ENCODE results near the gene NDUFA7. TPM values are rescaled to one million over a fixed set of nuclear protein-coding genes. Genes with fewer than 3 reads are reported as not detected.

NDUFA7 gene
- total and polyA plus RNA-seq, 7 experiments from 2014 or later, result 16.8 to 121 (median 31.2) TPM

GRCh38 chr19:8336660-8337059, 15.5 kb upstream of the NDUFA7 start:
- no peak overlapping the region for H3K27ac ChIP-seq (ENCODE audit: low read depth, low read length)

GRCh38 chr19:8336072-8336569, 14.9 kb upstream of the NDUFA7 start:
- H3K27me3 Mint-ChIP-seq, result peaks cover 10 to 52% (median 20%) of the 10 kb centered on the region in 5 donors
- ATAC-seq, result no peak

More at GRCh38 chr19:8336660-8337059, 15.5 kb upstream of the NDUFA7 start:
- Histone ChIP-seq H3K27me3 (ENCODE audit: control insufficient read depth in 2 of 2, insufficient read depth in 2 of 2, low read length in 2 of 2) (peaks cover 0 to 5% of the 10 kb centered on the region in 2 donors), H3K4me3 (ENCODE audit: low read length) (no peak overlapping the region), H3K9me3 (ENCODE audit: control insufficient read depth in 2 of 3, low read length in 3 of 3) (no peaks in the 10 kb centered on the region), H3K36me3 (ENCODE audit: control insufficient read depth in 2 of 3, insufficient read depth in 3 of 3, low read length in 3 of 3) (no peaks in the 10 kb centered on the region), H3K4me1 (ENCODE audit: control insufficient read depth in 2 of 2, insufficient read depth in 2 of 2, low read length in 2 of 2) (no peaks in the 10 kb centered on the region)
- Mint-ChIP-seq H3K4me1 (peaks cover 0 to 9% (median 5%) of the 10 kb centered on the region in 7 donors), H3K9me3 (no peaks in the 10 kb centered on the region), H3K36me3 (no peaks in the 10 kb centered on the region), H3K27ac (no peak overlapping the region), H3K4me3 (peak overlapping the region in 1 of 10 donors; percentile 23), H3K27me3 (peaks cover 10 to 55% (median 20%) of the 10 kb centered on the region in 5 donors)
- POLR2A ChIA-PET, result interaction anchor here (1.1 kb wide), 2 partner anchors 13 to 33 kb away, joined by 3 to 4 read pairs; no protein-coding TSS in a partner anchor
- intact Hi-C loops (cut with micrococcal nuclease), result no loop called here
- ATAC-seq (no peak), DNase-seq (no peak)
- CTCF ChIA-PET, result no interaction called here

GRCh38 chr19:8335343-8336071, 14.3 kb upstream of the NDUFA7 start:
- DNase-seq (peak in 1 of 9 donors; percentile 46), ATAC-seq (peak; percentile 58)
- H3K27me3 ChIP-seq (ENCODE audit: control insufficient read depth in 2 of 2, insufficient read depth in 2 of 2, low read length in 2 of 2), result peaks cover 0 to 5% of the 10 kb centered on the region in 2 donors
- H3K36me3 Mint-ChIP-seq, result no peaks in the 10 kb centered on the region
- H3K27ac Mint-ChIP-seq, result no peak overlapping the region
- H3K4me1 Mint-ChIP-seq, result peaks cover 0 to 9% (median 4%) of the 10 kb centered on the region in 7 donors
- H3K9me3 Mint-ChIP-seq, result no peaks in the 10 kb centered on the region
- no peaks in the 10 kb centered on the region for H3K4me1 ChIP-seq (ENCODE audit: control insufficient read depth in 2 of 2, insufficient read depth in 2 of 2, low read length in 2 of 2)
- no peak overlapping the region for H3K4me3 ChIP-seq (ENCODE audit: low read length)
- CTCF ChIA-PET, result interaction anchor here (0.5 kb wide), 1 partner anchor 219 kb away, joined by 3 read pairs; no protein-coding TSS in a partner anchor
- H3K27me3 Mint-ChIP-seq, result peaks cover 10 to 48% (median 20%) of the 10 kb centered on the region in 5 donors
- H3K27ac ChIP-seq (ENCODE audit: low read depth, low read length), result no peak overlapping the region
- H3K36me3 ChIP-seq (ENCODE audit: control insufficient read depth in 2 of 3, insufficient read depth in 3 of 3, low read length in 3 of 3), result no peaks in the 10 kb centered on the region
- intact Hi-C loops (cut with micrococcal nuclease), result no loop called here
- H3K4me3 Mint-ChIP-seq, result peak overlapping the region in 9 of 10 donors; percentile 30 to 79 (median 58)
- no peaks in the 10 kb centered on the region for H3K9me3 ChIP-seq (ENCODE audit: control insufficient read depth in 2 of 3, low read length in 3 of 3)
- POLR2A ChIA-PET, result interaction anchor here (1.1 kb wide), 1 partner anchor 32 kb away, joined by 4 read pairs; no protein-coding TSS in a partner anchor

More at GRCh38 chr19:8336072-8336569, 14.9 kb upstream of the NDUFA7 start:
- Histone ChIP-seq H3K36me3 (ENCODE audit: control insufficient read depth in 2 of 3, insufficient read depth in 3 of 3, low read length in 3 of 3) (no peaks in the 10 kb centered on the region), H3K27me3 (ENCODE audit: control insufficient read depth in 2 of 2, insufficient read depth in 2 of 2, low read length in 2 of 2) (peaks cover 0 to 5% of the 10 kb centered on the region in 2 donors), H3K4me3 (ENCODE audit: low read length) (no peak overlapping the region), H3K4me1 (ENCODE audit: control insufficient read depth in 2 of 2, insufficient read depth in 2 of 2, low read length in 2 of 2) (no peaks in the 10 kb centered on the region), H3K9me3 (ENCODE audit: control insufficient read depth in 2 of 3, low read length in 3 of 3) (no peaks in the 10 kb centered on the region), H3K27ac (ENCODE audit: low read depth, low read length) (no peak overlapping the region)
- H3K4me1 Mint-ChIP-seq, result peaks cover 0 to 9% (median 5%) of the 10 kb centered on the region in 7 donors
- intact Hi-C loops (cut with micrococcal nuclease), result no loop called here
- H3K36me3 Mint-ChIP-seq, result no peaks in the 10 kb centered on the region
- no peak for DNase-seq
- H3K27ac Mint-ChIP-seq, result no peak overlapping the region
- no peaks in the 10 kb centered on the region for H3K9me3 Mint-ChIP-seq
- CTCF ChIA-PET, result interaction anchor here (0.5 kb wide), 1 partner anchor 218 kb away, joined by 3 read pairs; no protein-coding TSS in a partner anchor
- POLR2A ChIA-PET, result interaction anchor here (1.1 kb wide), 2 partner anchors 12 to 32 kb away, joined by 3 to 4 read pairs; no protein-coding TSS in a partner anchor
- peak overlapping the region in 9 of 10 donors; percentile 30 to 79 (median 58) for H3K4me3 Mint-ChIP-seq

GRCh38 chr19:8334458-8335342, 13.5 kb upstream of the NDUFA7 start:
- Mint-ChIP-seq H3K27me3 (peaks cover 10 to 46% (median 20%) of the 10 kb centered on the region in 5 donors), H3K27ac (no peak overlapping the region), H3K36me3 (peaks cover 0 to 2% (median 0%) of the 10 kb centered on the region in 5 donors), H3K4me3 (peak overlapping the region in 3 of 10 donors; percentile 23 to 67 (median 48)), H3K4me1 (peaks cover 3 to 9% (median 4%) of the 10 kb centered on the region in 7 donors), H3K9me3 (no peaks in the 10 kb centered on the region)
- H3K36me3 ChIP-seq (ENCODE audit: control insufficient read depth in 2 of 3, insufficient read depth in 3 of 3, low read length in 3 of 3), result no peaks in the 10 kb centered on the region
- no peak overlapping the region for H3K27ac ChIP-seq (ENCODE audit: low read depth, low read length)
- peak; percentile 52 for ATAC-seq
- POLR2A ChIA-PET, result interaction anchor here (0.7 kb wide), 1 partner anchor 13 kb away, joined by 3 read pairs; no protein-coding TSS in a partner anchor
- DNase-seq, result peak in 1 of 9 donors; percentile 67
- H3K4me1 ChIP-seq (ENCODE audit: control insufficient read depth in 2 of 2, insufficient read depth in 2 of 2, low read length in 2 of 2), result no peaks in the 10 kb centered on the region
- H3K27me3 ChIP-seq (ENCODE audit: control insufficient read depth in 2 of 2, insufficient read depth in 2 of 2, low read length in 2 of 2), result peaks cover 0 to 5% of the 10 kb centered on the region in 2 donors
- H3K9me3 ChIP-seq (ENCODE audit: control insufficient read depth in 2 of 3, low read length in 3 of 3), result no peaks in the 10 kb centered on the region
- H3K4me3 ChIP-seq (ENCODE audit: low read length), result no peak overlapping the region
- intact Hi-C loops (cut with micrococcal nuclease), result no loop called here
- CTCF ChIA-PET, result no interaction called here

- Histone ChIP-seq H3K36me3 (ENCODE audit: control insufficient read depth in 2 of 3, insufficient read depth in 3 of 3, low read length in 3 of 3) (no peaks in the 10 kb centered on the region), H3K27me3 (ENCODE audit: control insufficient read depth in 2 of 2, insufficient read depth in 2 of 2, low read length in 2 of 2) (peaks cover 0 to 5% of the 10 kb centered on the region in 2 donors), H3K4me1 (ENCODE audit: control insufficient read depth in 2 of 2, insufficient read depth in 2 of 2, low read length in 2 of 2) (no peaks in the 10 kb centered on the region), H3K4me3 (ENCODE audit: low read length) (no peak overlapping the region), H3K27ac (ENCODE audit: low read depth, low read length) (no peak overlapping the region), H3K9me3 (ENCODE audit: control insufficient read depth in 2 of 3, low read length in 3 of 3) (no peaks in the 10 kb centered on the region)
- ChIA-PET POLR2A (interaction anchor here (0.7 kb wide), 1 partner anchor 12 kb away, joined by 3 read pairs; no protein-coding TSS in a partner anchor), CTCF (no interaction called here)
- DNase-seq, result no peak
- Mint-ChIP-seq H3K9me3 (no peaks in the 10 kb centered on the region), H3K36me3 (peaks cover 0 to 2% (median 0%) of the 10 kb centered on the region in 5 donors), H3K4me1 (peaks cover 4 to 9% (median 5%) of the 10 kb centered on the region in 7 donors), H3K4me3 (peak overlapping the region in 5 of 10 donors; percentile 23 to 67 (median 29)), H3K27ac (no peak overlapping the region), H3K27me3 (peaks cover 10 to 44% (median 20%) of the 10 kb centered on the region in 5 donors)
- no peak for ATAC-seq
- intact Hi-C loops (cut with micrococcal nuclease), result no loop called here
These were observed 12.7 kb upstream of the NDUFA7 start for GRCh38 chr19:8333767-8334457.

Data from naive thymus-derived CD4-positive, alpha-beta T cell (primary cell).